ENCODE results near the gene ADAMTS2. TPM values are rescaled to one million over a fixed set of nuclear protein-coding genes. Genes with fewer than 3 reads are reported as not detected.

ADAMTS2 gene
- total and polyA plus RNA-seq, 11 donors = 1.1 to 23.0 (median 5.5) TPM

DNA sequence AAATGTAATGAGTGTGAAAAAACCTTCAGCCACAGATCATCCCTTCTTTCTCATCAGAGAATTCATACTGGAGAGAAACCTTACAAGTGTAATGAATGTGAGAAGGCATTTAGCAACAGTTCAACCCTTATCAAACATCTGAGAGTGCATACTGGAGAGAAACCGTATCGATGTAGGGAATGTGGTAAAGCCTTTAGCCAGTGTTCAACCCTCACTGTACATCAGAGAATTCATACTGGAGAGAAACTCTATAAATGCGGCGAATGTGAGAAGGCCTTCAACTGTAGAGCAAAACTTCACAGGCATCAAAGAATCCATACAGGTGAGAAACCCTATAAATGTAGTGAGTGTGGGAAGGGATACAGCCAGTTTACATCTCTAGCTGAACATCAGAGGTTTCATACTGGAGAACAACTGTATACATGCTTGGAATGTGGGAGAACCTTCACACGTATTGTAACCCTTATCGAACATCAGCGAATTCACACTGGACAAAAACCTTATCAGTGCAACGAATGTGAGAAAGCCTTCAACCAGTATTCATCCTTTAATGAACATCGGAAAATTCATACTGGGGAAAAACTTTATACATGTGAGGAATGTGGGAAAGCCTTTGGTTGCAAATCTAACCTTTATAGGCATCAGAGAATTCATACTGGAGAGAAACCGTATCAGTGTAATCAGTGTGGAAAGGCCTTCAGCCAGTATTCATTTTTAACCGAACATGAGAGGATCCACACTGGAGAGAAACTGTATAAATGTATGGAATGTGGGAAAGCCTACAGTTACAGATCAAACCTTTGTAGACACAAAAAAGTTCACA, 265.9 kb downstream of the ADAMTS2 start:
- H3K9me3 ChIP-seq = peaks cover 9 to 100% (median 98%) of the 10 kb centered on the region in 12 donors

GRCh38 chr5:179065703-179066102, 279.6 kb downstream of the ADAMTS2 start:
- Histone ChIP-seq H3K9me3 (peaks cover 0 to 68% (median 38%) of the 10 kb centered on the region in 12 donors), H3K4me1 (peaks cover 0 to 18% (median 8%) of the 10 kb centered on the region in 12 donors), H3K27ac (no peak overlapping the region), H3K27me3 (no peaks in the 10 kb centered on the region), H3K36me3 (peaks cover 5 to 81% (median 32%) of the 10 kb centered on the region in 9 donors), H3K4me3 (no peak overlapping the region)
- WGBS, 4 donors = 95 to 98% (median 97%) methylated on average over 6 of the region's 6 CpGs
- TF ChIP-seq, protein P1, sequence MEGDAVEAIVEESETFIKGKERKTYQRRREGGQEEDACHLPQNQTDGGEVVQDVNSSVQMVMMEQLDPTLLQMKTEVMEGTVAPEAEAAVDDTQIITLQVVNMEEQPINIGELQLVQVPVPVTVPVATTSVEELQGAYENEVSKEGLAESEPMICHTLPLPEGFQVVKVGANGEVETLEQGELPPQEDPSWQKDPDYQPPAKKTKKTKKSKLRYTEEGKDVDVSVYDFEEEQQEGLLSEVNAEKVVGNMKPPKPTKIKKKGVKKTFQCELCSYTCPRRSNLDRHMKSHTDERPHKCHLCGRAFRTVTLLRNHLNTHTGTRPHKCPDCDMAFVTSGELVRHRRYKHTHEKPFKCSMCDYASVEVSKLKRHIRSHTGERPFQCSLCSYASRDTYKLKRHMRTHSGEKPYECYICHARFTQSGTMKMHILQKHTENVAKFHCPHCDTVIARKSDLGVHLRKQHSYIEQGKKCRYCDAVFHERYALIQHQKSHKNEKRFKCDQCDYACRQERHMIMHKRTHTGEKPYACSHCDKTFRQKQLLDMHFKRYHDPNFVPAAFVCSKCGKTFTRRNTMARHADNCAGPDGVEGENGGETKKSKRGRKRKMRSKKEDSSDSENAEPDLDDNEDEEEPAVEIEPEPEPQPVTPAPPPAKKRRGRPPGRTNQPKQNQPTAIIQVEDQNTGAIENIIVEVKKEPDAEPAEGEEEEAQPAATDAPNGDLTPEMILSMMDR (IDR thresholded peaks at IDR 0.05) = no peak
- no peak for TF ChIP-seq POLR2A (IDR thresholded peaks at IDR 0.05)
- no peak for DNase-seq
- intact Hi-C loops (cut with DNase I) = loop anchor here in 2 of 10 donors (10.0 kb wide), 2 partner anchors 121 to 211 kb away; partner anchors contain the start of genes ZNF354B (in 2 of the 2) and ZNF454 (in 1 of the 2)
- no peak for ATAC-seq

More for the DNA sequence above, 265.9 kb downstream of the ADAMTS2 start:
- Histone ChIP-seq H3K27me3 (no peaks in the 10 kb centered on the region), H3K4me3 (no peak overlapping the region), H3K27ac (no peak overlapping the region), H3K4me1 (no peaks in the 10 kb centered on the region), H3K36me3 (peaks cover 32 to 96% (median 44%) of the 10 kb centered on the region in 9 donors)
- WGBS, 4 donors = 97 to 98% (median 98%) methylated on average over 11 of the region's 11 CpGs
- TF ChIP-seq, protein P1 (IDR thresholded peaks at IDR 0.05) = no peak
- TF ChIP-seq POLR2A (IDR thresholded peaks at IDR 0.05) = no peak
- DNase-seq = no peak
- intact Hi-C loops (cut with DNase I) = no loop called here
- no peak for ATAC-seq

DNA sequence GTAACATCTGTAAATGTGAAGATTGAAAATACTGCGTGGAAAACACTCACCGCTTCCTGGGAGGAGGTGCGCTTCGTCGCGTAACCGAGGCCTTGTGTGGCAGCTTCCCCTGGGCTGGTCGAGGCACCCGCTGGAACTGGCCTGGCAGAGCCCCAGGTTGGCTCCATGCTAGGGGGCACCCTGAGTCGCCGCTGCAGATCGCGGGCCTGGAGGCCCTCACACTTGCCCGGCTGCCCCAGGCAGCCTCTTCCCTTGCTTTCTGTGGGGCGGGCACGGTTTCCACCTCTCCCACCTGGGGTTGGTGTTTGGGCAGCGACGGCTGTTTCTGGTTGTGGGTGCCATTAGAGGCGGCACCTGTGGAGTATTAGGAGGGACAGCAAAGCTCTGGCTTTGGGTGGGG, 284.2 kb downstream of the ADAMTS2 start:
- ATAC-seq (no peak), DNase-seq (no peak)
- Histone ChIP-seq H3K36me3 (peaks cover 0 to 36% (median 17%) of the 10 kb centered on the region in 9 donors), H3K27me3 (no peaks in the 10 kb centered on the region), H3K9me3 (peaks cover 0 to 23% (median 6%) of the 10 kb centered on the region in 12 donors), H3K4me3 (peak overlapping the region; percentile 51 to 95 (median 78)), H3K27ac (peak overlapping the region in 7 of 12 donors; percentile 73 to 86 (median 83)), H3K4me1 (peaks cover 0 to 19% (median 9%) of the 10 kb centered on the region in 12 donors)
- intact Hi-C loops (cut with DNase I) = loop anchor here in 7 of 10 donors (2.0 to 10.0 kb wide), 8 partner anchors 39 to 330 kb away; partner anchors contain the start of genes ZNF354A (in 5 of the 7), ZNF354B (in 5 of the 7), ZNF454 (in 2 of the 7) and ZNF879 (in 1 of the 7)
- no peak for TF ChIP-seq POLR2A (IDR thresholded peaks at IDR 0.05)
- TF ChIP-seq, protein P1 (IDR thresholded peaks at IDR 0.05) = no peak
- 69 to 82% (median 78%) methylated on average over 16 to 19 of the region's 19 CpGs for WGBS, 4 donors

Other genes with a start within 250 kb of the ADAMTS2 start
- 10 to 100 TPM; 14.3 to 30.9 (median 22.1) TPM for gene RUFY1, start 205.1 kb upstream of the ADAMTS2 start, total RNA-seq
- 10 to 100 TPM; 25.0 to 27.8 TPM for gene RUFY1, start 205.1 kb upstream of the ADAMTS2 start, polyA plus RNA-seq